GM18519 (cell line): ENCODE data around the gene CNPY1.

Experiments used
- ATAC-seq: cut with Tn5 transposase; IDR thresholded peaks from one replicate; pipeline ENCODE4 v1.9.1; 2021; ENCODE audit warnings: mild to moderate bottlenecking, moderate library complexity; ENCODE audit not compliant: unreplicated experiment, low FRiP score

The CNPY1 gene

DNA sequence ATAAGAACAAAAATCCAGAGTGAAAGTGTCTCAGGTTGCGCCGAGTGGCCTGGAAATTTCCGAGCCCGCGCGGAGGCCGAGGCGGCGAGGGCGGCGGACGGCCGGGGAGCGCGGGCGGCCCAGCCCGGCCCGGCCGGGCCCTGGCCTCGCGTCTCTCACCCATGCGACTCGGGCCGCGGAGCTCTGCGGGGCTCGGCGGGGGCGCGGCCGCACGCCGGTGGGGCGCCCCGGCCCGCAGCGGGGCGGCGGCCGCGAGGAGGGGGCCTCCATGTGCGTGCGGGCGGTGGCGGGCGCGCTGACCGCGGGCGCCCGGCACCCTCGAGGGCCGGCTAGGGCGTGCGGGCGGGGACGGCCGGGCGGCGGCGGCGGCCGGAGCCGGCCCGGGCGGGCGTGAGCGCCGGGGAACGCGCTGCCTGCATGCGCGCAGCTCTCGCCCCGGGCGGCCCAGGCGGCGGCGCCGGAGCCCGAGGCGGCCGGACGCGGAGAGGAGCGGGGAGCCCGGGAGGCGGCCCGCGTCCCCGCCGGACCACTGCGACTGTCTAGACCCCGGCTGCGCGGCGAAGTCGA, 88.7 kb downstream of the CNPY1 start:
- no peak for ATAC-seq

DNA sequence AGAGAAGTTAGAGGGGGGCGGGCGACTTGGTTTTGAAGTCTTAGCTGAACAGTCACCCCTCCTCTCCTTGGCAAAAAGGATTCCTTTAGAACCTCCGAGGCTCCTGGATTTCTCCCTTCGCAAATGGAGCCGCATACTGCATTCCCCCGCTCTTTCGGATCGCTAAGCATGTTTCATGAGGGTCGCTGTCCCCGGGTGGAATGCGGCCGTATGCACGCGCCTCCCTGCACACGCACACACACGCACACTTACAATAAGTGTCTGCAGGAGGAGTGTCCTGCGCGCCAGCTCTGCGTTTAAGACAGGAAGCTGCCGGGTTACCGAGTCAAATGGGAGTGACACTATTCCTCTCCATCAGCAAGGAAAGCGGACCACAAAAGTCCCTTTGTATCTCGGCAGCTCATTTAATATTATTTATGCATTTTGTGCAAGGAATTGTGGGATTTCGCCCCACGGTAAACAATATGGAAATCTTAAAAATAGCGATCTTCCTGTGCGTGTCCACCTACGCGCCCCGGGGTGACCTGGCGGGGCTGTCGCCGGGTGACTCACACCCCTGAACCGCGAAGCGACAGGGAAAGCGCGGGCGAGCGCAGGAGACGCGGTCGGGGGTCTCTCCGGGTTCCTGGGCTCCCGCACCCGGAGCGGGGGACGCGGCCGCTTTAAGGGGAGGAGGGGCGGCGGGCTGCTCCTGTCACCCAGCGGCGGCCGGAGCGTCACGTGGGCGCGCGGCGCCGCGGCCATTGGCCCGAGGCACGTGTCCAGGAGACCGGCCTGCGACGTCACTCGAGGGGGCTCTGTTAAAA, 89.4 kb downstream of the CNPY1 start:
- ATAC-seq, result no peak

DNA sequence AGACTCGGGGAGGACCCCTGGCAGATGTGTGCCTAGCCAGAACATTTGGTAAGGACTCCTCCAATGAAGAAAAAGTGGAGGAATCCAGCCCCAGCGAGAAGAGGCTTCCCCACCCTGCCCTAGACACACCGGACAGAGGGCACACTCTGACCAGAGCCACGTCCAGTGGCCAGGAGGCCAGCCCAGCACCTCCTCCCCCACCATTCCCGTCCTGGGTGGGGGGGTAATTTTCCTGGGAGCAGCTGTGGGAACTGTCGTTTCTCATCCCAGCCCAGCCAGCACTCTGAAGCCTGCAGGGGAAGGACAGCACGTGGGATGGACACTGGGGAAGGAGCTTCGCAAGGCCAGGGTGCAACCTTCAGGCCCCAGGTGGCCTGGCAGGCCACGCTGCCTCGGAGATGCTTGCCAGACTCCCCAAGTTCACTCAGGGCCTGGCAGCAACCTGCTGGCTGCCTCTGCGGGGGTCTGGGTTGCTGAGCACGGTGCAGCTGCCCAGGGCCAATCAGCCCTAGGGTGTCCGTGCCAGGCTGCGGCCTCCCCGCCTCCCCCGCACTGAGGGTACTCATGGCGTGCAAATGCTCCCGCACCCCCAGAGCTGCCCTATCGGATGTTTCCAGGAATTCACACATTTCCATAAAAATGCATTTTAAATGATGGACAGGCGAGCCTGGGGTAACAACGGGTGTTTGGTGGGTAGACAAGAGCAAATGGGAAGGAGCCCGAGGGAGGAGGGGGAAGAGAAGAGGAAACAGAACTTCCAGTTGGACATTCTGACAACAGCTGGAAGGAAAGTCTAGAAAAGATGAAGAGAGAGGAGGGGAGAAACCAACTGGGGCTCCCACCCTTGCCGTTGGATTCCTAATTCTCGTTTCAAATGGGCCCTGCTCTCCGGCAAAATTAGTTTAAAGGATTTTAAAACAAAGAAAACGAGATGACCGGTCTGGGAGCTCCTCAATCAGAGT, 90.3 kb downstream of the CNPY1 start:
- no peak for ATAC-seq

DNA sequence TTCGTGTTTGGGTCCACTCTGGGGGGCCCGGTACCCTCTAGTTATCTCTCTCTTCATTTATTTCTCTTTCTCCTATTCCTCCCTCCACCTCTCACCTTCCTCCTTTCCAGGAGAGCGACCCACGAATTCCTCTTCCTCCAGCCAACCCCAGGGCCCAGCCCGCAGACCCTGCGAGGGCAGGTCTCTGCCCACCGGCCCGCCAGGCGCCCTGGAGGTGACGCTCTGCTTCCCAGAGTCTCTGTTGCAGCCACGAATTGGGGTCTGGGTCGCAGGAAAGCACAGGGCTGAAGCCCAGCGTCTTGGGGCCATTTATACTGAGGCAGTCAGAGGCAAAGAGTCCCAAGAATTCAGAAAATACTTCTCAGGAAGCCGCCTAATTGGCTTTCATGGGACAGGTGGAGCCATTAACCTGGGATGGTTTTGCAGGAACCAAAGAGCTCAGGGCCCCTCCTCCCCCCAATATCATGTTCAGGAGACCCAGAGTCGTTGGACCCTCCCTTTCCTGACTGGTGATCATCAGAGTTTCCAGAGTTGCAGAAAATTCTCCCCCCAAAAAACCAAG, 91.1 kb downstream of the CNPY1 start:
- no peak for ATAC-seq

DNA sequence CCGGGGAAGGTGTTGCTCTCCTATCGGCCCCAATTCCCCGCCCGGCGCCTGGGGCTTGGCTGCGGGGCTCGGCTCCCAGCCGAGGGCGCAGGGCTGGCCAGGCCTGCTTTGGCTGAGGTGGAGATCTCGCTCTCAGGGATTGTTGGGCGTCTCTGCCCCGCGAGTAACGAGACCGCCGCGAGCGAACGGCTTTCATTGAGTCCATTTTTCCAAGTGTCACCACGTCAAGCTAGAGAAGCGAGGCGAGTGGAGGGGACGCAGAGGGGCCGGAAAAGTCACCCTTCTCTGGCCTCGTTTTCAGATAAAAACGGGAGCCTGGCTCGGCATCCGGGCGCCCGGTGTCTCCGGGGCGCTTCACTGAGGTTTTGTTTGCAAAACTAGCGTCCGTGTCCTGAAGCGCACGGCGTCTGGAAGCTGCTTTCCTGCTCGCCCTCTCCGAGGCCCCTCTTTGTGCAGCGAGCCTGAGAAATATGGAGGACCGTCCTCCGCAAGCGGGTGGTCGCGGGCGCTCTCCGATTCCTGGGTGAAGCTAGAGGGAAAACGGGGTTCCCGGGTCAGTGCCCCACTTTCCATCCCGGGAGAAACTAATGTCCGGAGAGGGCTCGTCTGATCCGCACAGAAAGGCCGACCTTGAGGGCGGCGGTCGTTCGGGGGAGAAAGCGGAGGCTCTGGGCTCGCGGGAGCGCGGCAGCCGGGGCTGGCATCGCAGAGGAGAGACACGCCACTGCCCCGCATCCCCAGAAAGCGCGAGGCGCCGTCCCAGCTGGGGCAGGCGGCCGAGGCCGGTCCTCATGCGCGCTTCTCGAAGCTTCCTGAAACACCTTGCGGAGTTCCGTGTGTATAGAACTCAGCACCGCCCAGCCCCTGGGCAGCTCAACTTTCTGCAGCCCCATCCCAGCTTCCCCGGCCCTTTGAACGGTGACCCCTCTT, 91.9 kb downstream of the CNPY1 start:
- ATAC-seq, result no peak

DNA sequence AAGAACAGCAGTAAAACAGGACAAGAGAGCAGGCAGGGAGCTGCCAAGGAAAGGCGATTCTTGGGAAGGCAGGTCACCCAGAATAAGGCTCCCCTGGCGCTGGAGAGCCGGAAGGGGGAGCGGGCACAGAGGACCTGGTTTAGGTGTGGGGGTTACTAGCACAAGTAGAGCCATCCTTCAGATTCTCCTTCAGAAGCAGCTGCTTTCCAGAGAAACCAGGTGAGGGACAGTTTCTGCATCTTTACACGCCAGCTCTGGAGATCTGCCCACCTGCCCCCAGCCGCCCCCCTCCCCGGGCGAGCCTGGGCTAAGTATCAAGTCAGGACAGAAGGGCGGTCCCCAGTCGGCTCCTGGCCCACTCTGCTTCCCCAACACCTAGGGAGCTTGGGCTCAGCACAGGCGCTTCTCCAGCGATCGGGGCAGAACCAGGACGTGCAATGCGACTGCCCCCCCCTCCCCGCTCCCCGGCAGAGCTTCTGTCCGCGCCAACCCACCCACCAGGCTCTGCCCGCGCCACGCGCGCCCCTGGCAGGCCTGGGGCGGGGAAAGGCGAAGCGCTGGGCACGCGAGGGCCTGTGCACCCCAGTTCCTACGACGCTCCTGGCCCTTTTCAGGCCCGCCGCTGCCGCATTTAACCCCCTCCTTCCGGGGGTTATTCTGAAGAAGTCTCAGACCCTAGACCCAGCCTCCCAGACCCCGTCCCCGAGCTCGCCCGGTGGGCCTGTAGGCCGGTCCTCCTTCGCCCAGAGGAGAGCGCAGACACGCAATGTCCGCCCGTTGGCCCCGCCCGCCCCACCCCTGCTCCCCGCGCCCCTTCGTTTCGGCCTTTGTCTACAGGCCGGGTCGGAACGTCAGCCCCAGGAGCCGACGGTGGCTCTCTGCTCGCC, 92.8 kb downstream of the CNPY1 start:
- ATAC-seq, result no peak

DNA sequence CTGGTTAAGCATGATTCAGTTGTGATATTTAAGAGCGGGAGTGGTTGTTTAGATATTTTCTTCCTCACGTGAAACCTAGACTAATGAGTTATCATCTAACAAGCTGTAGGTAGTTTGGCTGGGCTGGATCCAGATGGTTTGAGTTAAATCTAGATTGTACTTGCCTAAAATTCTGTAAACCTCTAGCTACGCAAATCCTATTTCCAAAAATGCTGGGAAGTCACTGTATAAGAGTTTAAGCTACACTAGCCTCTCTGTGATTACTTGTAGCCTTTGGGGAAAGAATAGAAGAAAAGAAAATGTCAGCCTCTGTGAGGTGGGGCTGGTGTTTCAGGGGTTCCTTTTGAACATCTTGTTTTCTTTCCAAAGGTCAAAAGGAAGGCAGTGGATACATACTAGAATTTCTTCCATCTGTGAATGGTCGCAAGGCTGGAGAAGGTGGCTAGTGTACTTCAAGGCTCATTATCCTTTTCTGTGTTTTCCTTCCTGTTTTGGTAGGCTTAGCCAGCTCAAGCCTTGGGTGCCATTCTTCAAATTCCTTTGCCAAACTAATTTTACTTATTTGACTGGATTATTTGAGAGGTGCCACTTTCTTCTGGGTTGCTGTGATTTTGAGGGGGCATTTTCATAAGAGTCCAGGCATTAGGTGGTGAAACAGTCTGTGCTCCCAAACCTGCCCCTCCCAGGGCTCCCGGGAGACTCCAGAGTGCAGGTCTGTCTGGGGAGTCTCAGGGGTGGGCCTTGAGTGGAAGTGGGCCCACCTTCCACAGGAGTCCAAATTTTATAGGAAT, 93.7 kb downstream of the CNPY1 start:
- no peak for ATAC-seq

DNA sequence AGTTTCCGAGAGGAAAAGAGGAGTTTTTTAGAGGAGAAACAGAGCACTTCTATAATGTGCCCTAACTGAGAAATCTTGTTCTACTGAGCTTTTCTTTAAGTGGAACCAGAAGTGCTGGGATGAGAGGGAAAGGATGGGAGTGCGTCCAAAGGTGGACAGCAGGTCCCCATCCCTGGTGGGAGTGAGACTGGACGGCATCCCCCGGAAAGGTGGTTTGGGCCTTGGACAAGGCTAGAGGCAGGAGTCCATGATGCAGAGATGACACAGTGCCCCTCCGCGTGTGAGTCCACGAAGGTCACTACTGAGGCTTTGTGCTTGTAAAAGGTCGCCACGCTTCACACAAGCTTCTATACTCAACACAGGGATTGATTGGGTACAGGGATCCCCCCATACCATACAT, 94.5 kb downstream of the CNPY1 start:
- ATAC-seq, result no peak
